Keratinocyte (primary cell): ENCODE data around the gene KCNH1. TPM values are rescaled to one million over a fixed set of nuclear protein-coding genes. Genes with fewer than 3 reads are reported as not detected.

ENCODE experiments used
- DNase-seq: peaks from one replicate; pipeline ENCODE4 v3.0.0-alpha.2; 2011; ENCODE audit warnings: low read depth, missing footprints, low spot score
- FAIRE-seq: peaks from 2 replicates; lab custom pipeline; 2011; peaks lifted over from hg19 to GRCh38; lab: Jason Lieb, UNC
- H2AFZ ChIP-seq: 2 replicates; pipeline ENCODE4 v1.6.0; 2012; ENCODE audit warnings: low read length, control low read depth, inconsistent platforms; ENCODE audit not compliant: control insufficient read depth
- H3K27ac ChIP-seq: 2 replicates; pipeline ENCODE4 v1.5.1; 2011; ENCODE audit warnings: low read length; ENCODE audit not compliant: control insufficient read depth, insufficient read depth
- H3K27me3 ChIP-seq: 3 replicates; pipeline ENCODE4 v1.6.0; 2011; ENCODE audit warnings: low read length; ENCODE audit not compliant: control insufficient read depth, insufficient read depth; ENCODE audit errors: extremely low read depth
- H3K36me3 ChIP-seq, 2 experiments: 2 replicates in 1 of 2; 3 replicates in 1 of 2; pipeline ENCODE4 v1.5.1; 2011; ENCODE audit warnings: low read length in 2 of 2, mild to moderate bottlenecking in 1 of 2; ENCODE audit not compliant: control insufficient read depth in 2 of 2, insufficient read depth in 2 of 2; ENCODE audit errors: extremely low read depth in 1 of 2
- H3K4me1 ChIP-seq: 3 replicates; pipeline ENCODE4 v1.5.1; 2011; ENCODE audit warnings: low read length; ENCODE audit not compliant: control insufficient read depth, insufficient read depth; ENCODE audit errors: extremely low read depth
- H3K4me2 ChIP-seq: 3 replicates; pipeline ENCODE4 v1.6.0; 2011; ENCODE audit warnings: low read depth, low read length; ENCODE audit not compliant: control insufficient read depth, insufficient read depth; ENCODE audit errors: extremely low read depth
- H3K4me3 ChIP-seq, 3 experiments: fragments of 200-600 bp in 1 of 3; sonication (generic) in 1 of 3; 2 replicates in 2 of 3; 3 replicates in 1 of 3; pipeline ENCODE4 v1.5.1; 2011 to 2016; ENCODE audit warnings: low read length in 3 of 3, mild to moderate bottlenecking in 3 of 3, control low read depth in 2 of 3, inconsistent platforms in 1 of 3, low read depth in 1 of 3, mixed read lengths in 1 of 3, mixed run types in 1 of 3, moderate library complexity in 1 of 3; ENCODE audit not compliant: control insufficient read depth in 2 of 3, insufficient read depth in 2 of 3; ENCODE audit errors: extremely low read depth in 1 of 3
- H3K79me2 ChIP-seq: 2 replicates; pipeline ENCODE4 v1.6.0; 2012; ENCODE audit warnings: low read length; ENCODE audit not compliant: control insufficient read depth, insufficient read depth
- H3K9ac ChIP-seq: 3 replicates; pipeline ENCODE4 v1.6.0; 2011; ENCODE audit warnings: low read length; ENCODE audit not compliant: control insufficient read depth, insufficient read depth; ENCODE audit errors: extremely low read depth
- H3K9me1 ChIP-seq: 3 replicates; pipeline ENCODE4 v1.6.0; 2011; ENCODE audit warnings: low read length; ENCODE audit not compliant: control insufficient read depth, insufficient read depth; ENCODE audit errors: extremely low read depth
- H3K9me3 ChIP-seq: 2 replicates; pipeline ENCODE4 v1.5.1; 2012; ENCODE audit warnings: low read depth, low read length; ENCODE audit not compliant: control insufficient read depth
- H4K20me1 ChIP-seq: 3 replicates; pipeline ENCODE4 v1.6.0; 2011; ENCODE audit warnings: low read length; ENCODE audit not compliant: control insufficient read depth, insufficient read depth; ENCODE audit errors: extremely low read depth
- CTCF ChIP-seq, 3 experiments: IDR thresholded peaks in 1 of 3; conservative IDR thresholded peaks in 1 of 3; optimal IDR thresholded peaks in 1 of 3; 2 replicates in 2 of 3; 3 replicates in 1 of 3; pipeline versions ENCODE3 to v1.5.1; 2011; ENCODE audit warnings: low read length in 3 of 3, mild to moderate bottlenecking in 3 of 3, moderate library complexity in 2 of 3, control low read depth in 1 of 3, inconsistent platforms in 1 of 3; ENCODE audit not compliant: insufficient read depth in 2 of 3; ENCODE audit errors: extremely low read depth in 1 of 3
- EZH2 ChIP-seq: IDR thresholded peaks from one replicate; pipeline ENCODE4 v1.6.1; 2012; ENCODE audit warnings: inconsistent platforms, mild to moderate bottlenecking, low read length, moderate library complexity
- dilution Hi-C: fragments of 300-500 bp; cut with MboI; formaldehyde crosslinking; loops from one replicate; pipeline ENCODE4 v1.7.0; 2020; ENCODE audit warnings: low sequenced_read_pairs; ENCODE audit not compliant: extremely low pct_ligation_motif_present
- polyA plus RNA-seq, 5 experiments: library from polyadenylated mRNA; depleted of rRNA in 3 of 5; stranded (reverse) in 3 of 5; stranded (forward) in 1 of 5; unstranded in 1 of 5; fragments of >200 nt; gene quantifications; 1 replicate in 1 of 5; 2 replicates in 3 of 5; 3 replicates in 1 of 5; pipeline versions ENCODE4 v1.2.1 to v1.2.3, GENCODE V29; 2011 to 2012; ENCODE audit warnings: missing spikeins in 2 of 5, low read depth in 1 of 5, low replicate concordance in 1 of 5

Gene KCNH1
- polyA plus RNA-seq, 1 donor (not counting 4 experiments of a cell fraction or from before 2014, with no cell fraction given) = not detected

- no peak for TF ChIP-seq EZH2
- TF ChIP-seq CTCF (optimal IDR thresholded peaks at IDR 0.05 in 1 of 3, IDR thresholded peaks at IDR 0.05 in 1 of 3, conservative IDR thresholded peaks at IDR 0.05 in 1 of 3; ENCODE audit: extremely low read depth in 1 of 3, insufficient read depth in 2 of 3, low read length in 3 of 3) = no peak
- Histone ChIP-seq H3K79me2 (no peaks in the 10 kb centered on the region), H3K4me2 (no peak overlapping the region), H3K9me1 (no peaks in the 10 kb centered on the region), H2AFZ (no peak overlapping the region), H3K4me3 (no peak overlapping the region), H3K4me1 (no peaks in the 10 kb centered on the region), H3K36me3 (no peaks in the 10 kb centered on the region), H3K9ac (no peak overlapping the region), H3K9me3 (no peaks in the 10 kb centered on the region), H4K20me1 (no peaks in the 10 kb centered on the region), H3K27me3 (no peaks in the 10 kb centered on the region), H3K27ac (no peak overlapping the region)
- dilution Hi-C loops = no loop called here
- DNase-seq = no peak
- FAIRE-seq = no peak
Measured at GRCh38 chr1:210691039-210691610, 442.8 kb downstream of the KCNH1 start.

GRCh38 chr1:210690236-210690635, 443.7 kb downstream of the KCNH1 start:
- no peaks in the 10 kb centered on the region for H3K79me2 ChIP-seq
- no peaks in the 10 kb centered on the region for H3K27me3 ChIP-seq
- no peak overlapping the region for H3K4me3 ChIP-seq
- no peak overlapping the region for H3K9ac ChIP-seq
- no peaks in the 10 kb centered on the region for H3K9me1 ChIP-seq
- H3K27ac ChIP-seq = no peak overlapping the region
- H3K4me2 ChIP-seq = no peak overlapping the region
- H3K36me3 ChIP-seq = no peaks in the 10 kb centered on the region
- H3K9me3 ChIP-seq = no peaks in the 10 kb centered on the region
- H4K20me1 ChIP-seq = no peaks in the 10 kb centered on the region
- TF ChIP-seq EZH2 = no peak
- no peak for TF ChIP-seq CTCF (optimal IDR thresholded peaks at IDR 0.05 in 1 of 3, IDR thresholded peaks at IDR 0.05 in 1 of 3, conservative IDR thresholded peaks at IDR 0.05 in 1 of 3; ENCODE audit: extremely low read depth in 1 of 3, insufficient read depth in 2 of 3, low read length in 3 of 3)
- dilution Hi-C loops = no loop called here
- no peak for DNase-seq
- no peaks in the 10 kb centered on the region for H3K4me1 ChIP-seq
- H2AFZ ChIP-seq = no peak overlapping the region
- FAIRE-seq = no peak
